Gastrocnemius medialis (tissue), 4 donors: Measurements from ENCODE around the gene FBLN2. TPM values are rescaled to one million over a fixed set of nuclear protein-coding genes. Genes with fewer than 3 reads are reported as not detected.

Experiments
- ATAC-seq, 2 donors: fragments of 150-250 bp; one replicate each; pipeline ENCODE4 v1.9.1; 2016
- DNase-seq, 2 donors: peaks; one replicate each; pipeline ENCODE4 v3.0.0-alpha.2; 2019
- H3K27ac ChIP-seq, 4 donors: fragments of 200-600 bp; sonication (generic); 1 replicate in 1 of 4; 2 replicates in 3 of 4; pipeline ENCODE4 v1.5.1; 2016 to 2018; ENCODE audit warnings: mild to moderate bottlenecking in 2 of 4, moderate library complexity in 1 of 4
- H3K27me3 ChIP-seq, 3 donors: fragments of 200-600 bp; sonication (generic) in 2 of 3; 1 replicate in 1 of 3; 2 replicates in 2 of 3; pipeline versions ENCODE4 v1.5.1 to v1.6.0; 2016 to 2019; ENCODE audit warnings: mild to moderate bottlenecking in 1 of 3, moderate library complexity in 1 of 3
- H3K36me3 ChIP-seq, 2 donors: fragments of 200-600 bp; sonication (generic) in 1 of 2; one replicate each; pipeline ENCODE4 v1.5.1; 2017 to 2018
- H3K4me1 ChIP-seq, 2 donors: fragments of 200-600 bp; sonication (generic) in 1 of 2; one replicate each; pipeline ENCODE4 v1.5.1; 2016 to 2017; ENCODE audit warnings: mild to moderate bottlenecking in 2 of 2
- H3K4me3 ChIP-seq, 4 donors: fragments of 200-600 bp; sonication (generic) in 3 of 4; 1 replicate in 1 of 4; 2 replicates in 3 of 4; pipeline ENCODE4 v1.5.1; 2016 to 2019; ENCODE audit warnings: mild to moderate bottlenecking in 2 of 4
- H3K9me3 ChIP-seq, 3 donors: fragments of 200-600 bp; sonication (generic) in 2 of 3; 1 replicate in 1 of 3; 2 replicates in 2 of 3; pipeline ENCODE4 v1.5.1; 2016 to 2019
- POLR2A ChIP-seq, 2 donors: fragments of 450-650 bp; IDR thresholded peaks; one replicate each; pipeline ENCODE4 v1.6.1; 2017; ENCODE audit warnings: antibody characterized with exemption in 2 of 2, mild to moderate bottlenecking in 2 of 2, moderate library complexity in 2 of 2
- in situ Hi-C, 4 donors: fragments of 200-750 bp; cut with MboI; loops; one replicate each; pipeline versions ENCODE4 v1.15.0 to v1.8.0; 2017; ENCODE audit warnings: low sequenced_read_pairs in 4 of 4
- intact Hi-C: fragments of 100-400 bp; cut with DNase I; formaldehyde crosslinking; loops from one replicate; pipeline ENCODE4 v1.15.1; 2023; ENCODE audit warnings: low total_unique reads
- total RNA-seq, 4 donors: library from RNA; depleted of rRNA; stranded (reverse); fragments of >200 nt; gene quantifications; one replicate each; pipeline versions ENCODE4 v1.1.0 to v1.2.3, GENCODE V29; 2016
- TF ChIP-seq, protein P1 (sequence below), 5 experiments: fragments of 450-650 bp in 3 of 5; fragments of 200-600 bp in 2 of 5; sonication (generic) in 2 of 5; IDR thresholded peaks in 4 of 5; conservative IDR thresholded peaks in 1 of 5; 1 replicate in 4 of 5; 2 replicates in 1 of 5; pipeline ENCODE4 v1.5.1; 2016 to 2019; ENCODE audit warnings: antibody characterized with exemption in 5 of 5, mild to moderate bottlenecking in 3 of 5, moderate library complexity in 3 of 5

FBLN2 gene
- total RNA-seq, 4 donors from 2014 or later, result 28.9 to 45.7 (median 34.0) TPM

- intact Hi-C loops (no loop called here), in situ Hi-C loops (no loop called here)
- ATAC-seq (no peak), DNase-seq (no peak)
- Histone ChIP-seq H3K9me3 (no peaks in the 10 kb centered on the region), H3K4me1 (no peaks in the 10 kb centered on the region), H3K27me3 (peaks cover 0 to 2% (median 0%) of the 10 kb centered on the region in 3 donors), H3K4me3 (no peak overlapping the region), H3K36me3 (no peaks in the 10 kb centered on the region), H3K27ac (no peak overlapping the region)
- TF ChIP-seq POLR2A (IDR thresholded peaks at IDR 0.05), result no peak
- TF ChIP-seq, protein P1, sequence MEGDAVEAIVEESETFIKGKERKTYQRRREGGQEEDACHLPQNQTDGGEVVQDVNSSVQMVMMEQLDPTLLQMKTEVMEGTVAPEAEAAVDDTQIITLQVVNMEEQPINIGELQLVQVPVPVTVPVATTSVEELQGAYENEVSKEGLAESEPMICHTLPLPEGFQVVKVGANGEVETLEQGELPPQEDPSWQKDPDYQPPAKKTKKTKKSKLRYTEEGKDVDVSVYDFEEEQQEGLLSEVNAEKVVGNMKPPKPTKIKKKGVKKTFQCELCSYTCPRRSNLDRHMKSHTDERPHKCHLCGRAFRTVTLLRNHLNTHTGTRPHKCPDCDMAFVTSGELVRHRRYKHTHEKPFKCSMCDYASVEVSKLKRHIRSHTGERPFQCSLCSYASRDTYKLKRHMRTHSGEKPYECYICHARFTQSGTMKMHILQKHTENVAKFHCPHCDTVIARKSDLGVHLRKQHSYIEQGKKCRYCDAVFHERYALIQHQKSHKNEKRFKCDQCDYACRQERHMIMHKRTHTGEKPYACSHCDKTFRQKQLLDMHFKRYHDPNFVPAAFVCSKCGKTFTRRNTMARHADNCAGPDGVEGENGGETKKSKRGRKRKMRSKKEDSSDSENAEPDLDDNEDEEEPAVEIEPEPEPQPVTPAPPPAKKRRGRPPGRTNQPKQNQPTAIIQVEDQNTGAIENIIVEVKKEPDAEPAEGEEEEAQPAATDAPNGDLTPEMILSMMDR (IDR thresholded peaks at IDR 0.05 in 4 of 5, conservative IDR thresholded peaks at IDR 0.05 in 1 of 5), result no peak
Measured at GRCh38 chr3:13599887-13600450, 51.0 kb downstream of the FBLN2 start.

DNA sequence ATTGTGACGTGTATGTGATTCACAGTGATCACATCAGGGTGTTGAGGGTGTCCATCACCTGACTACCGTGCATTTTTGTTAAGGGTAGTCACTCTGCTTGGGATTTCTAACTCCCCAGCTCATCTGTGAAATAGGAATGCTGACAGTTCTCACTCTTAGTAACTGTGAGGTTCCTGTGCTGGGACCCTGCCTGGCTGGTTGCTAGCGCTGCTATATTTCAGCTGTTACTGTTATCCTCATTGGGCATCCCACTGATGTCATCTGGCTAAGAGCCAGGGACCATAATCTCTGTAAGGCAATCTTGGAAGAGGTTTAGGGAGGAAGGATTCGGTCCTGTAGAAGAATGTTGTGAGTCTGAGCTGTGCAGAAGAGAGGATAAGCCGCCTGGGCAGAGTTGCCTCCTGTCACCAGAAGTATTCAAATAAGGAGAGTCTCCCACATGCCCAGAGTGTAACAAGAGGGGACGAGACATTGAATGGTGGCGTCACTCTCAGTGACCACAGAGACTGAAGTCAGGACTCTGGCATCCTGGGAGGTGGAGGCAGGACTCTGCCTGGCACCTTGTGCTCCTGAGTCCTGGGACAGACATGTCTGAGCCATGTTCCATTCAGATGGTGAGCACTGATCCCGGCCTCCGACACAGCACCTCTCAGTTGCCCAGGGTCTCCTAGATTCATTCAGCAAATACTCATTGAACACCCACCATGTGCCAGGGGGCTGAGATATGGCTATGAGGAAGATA lies 52.2 kb downstream of the FBLN2 start:
- ATAC-seq (no peak), DNase-seq (no peak)
- H3K9me3 ChIP-seq, result no peaks in the 10 kb centered on the region
- in situ Hi-C loops, result no loop called here
- H3K27me3 ChIP-seq, result peaks cover 0 to 2% (median 0%) of the 10 kb centered on the region in 3 donors
- H3K4me1 ChIP-seq, result no peaks in the 10 kb centered on the region
- H3K27ac ChIP-seq, result no peak overlapping the region
- TF ChIP-seq, protein P1 (IDR thresholded peaks at IDR 0.05 in 4 of 5, conservative IDR thresholded peaks at IDR 0.05 in 1 of 5), result no peak
- TF ChIP-seq POLR2A (IDR thresholded peaks at IDR 0.05), result no peak
- H3K4me3 ChIP-seq, result no peak overlapping the region
- intact Hi-C loops, result no loop called here
- no peaks in the 10 kb centered on the region for H3K36me3 ChIP-seq

DNA sequence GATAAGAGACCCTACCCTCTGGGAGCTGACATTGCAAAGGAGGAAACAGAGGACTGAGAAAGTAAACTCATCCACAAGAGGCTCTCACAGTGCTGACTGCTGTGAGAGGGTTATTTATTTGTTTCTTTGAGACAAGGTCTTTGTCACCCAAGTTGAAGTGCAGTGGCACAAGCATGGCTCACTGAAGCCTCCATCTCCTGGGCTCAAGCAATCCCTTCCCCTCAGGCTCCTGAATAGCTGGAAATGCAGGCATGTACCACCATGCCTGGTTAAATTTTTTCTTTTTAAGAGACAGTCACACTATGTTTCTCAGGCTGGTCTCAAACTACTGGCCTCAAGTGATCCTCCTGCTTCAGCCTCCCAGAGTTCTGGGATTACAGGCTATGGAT lies 52.8 kb downstream of the FBLN2 start:
- intact Hi-C loops (no loop called here), in situ Hi-C loops (no loop called here)
- Histone ChIP-seq H3K27ac (no peak overlapping the region), H3K4me1 (no peaks in the 10 kb centered on the region), H3K27me3 (peaks cover 0 to 2% (median 0%) of the 10 kb centered on the region in 3 donors), H3K9me3 (no peaks in the 10 kb centered on the region), H3K4me3 (no peak overlapping the region), H3K36me3 (no peaks in the 10 kb centered on the region)
- TF ChIP-seq, protein P1 (IDR thresholded peaks at IDR 0.05 in 4 of 5, conservative IDR thresholded peaks at IDR 0.05 in 1 of 5), result no peak
- TF ChIP-seq POLR2A (IDR thresholded peaks at IDR 0.05), result no peak
- ATAC-seq (no peak), DNase-seq (no peak)

DNA sequence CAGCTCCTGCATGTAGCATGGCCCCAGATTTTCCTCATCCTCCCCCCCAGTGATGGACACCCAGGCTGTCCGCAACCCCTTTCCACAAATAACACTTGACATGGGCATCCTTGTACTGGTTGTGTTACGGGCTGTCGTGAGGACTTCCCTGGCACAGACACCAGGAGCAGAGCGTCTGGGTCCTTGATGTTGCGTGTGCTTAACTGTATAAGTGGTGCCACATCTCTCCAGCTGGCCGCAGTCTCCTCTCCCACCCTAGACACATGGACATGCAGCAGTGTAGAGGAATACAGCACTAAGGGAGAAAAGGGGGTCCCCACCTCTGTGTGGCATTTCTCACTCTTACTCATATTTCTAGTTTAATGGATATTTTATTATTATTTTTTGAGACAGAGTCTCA lies 56.6 kb downstream of the FBLN2 start:
- intact Hi-C loops, result no loop called here

More for the DNA sequence above, 56.6 kb downstream of the FBLN2 start:
- Histone ChIP-seq H3K9me3 (no peaks in the 10 kb centered on the region), H3K27ac (no peak overlapping the region), H3K36me3 (no peaks in the 10 kb centered on the region), H3K4me3 (no peak overlapping the region), H3K4me1 (no peaks in the 10 kb centered on the region), H3K27me3 (peaks cover 0 to 2% (median 0%) of the 10 kb centered on the region in 3 donors)
- in situ Hi-C loops, result no loop called here
- ATAC-seq (no peak), DNase-seq (no peak)
- no peak for TF ChIP-seq POLR2A (IDR thresholded peaks at IDR 0.05)
- TF ChIP-seq, protein P1 (IDR thresholded peaks at IDR 0.05 in 4 of 5, conservative IDR thresholded peaks at IDR 0.05 in 1 of 5), result no peak
